ENCODE data around the gene TNFRSF9.
"Not testable (repeated sequence)": the region's sequence is repeated elsewhere in the genome, so short reads cannot be mapped to it uniquely, and the experiment has no call there.

TNFRSF9 gene

GRCh38 chr1:7940745-7941436 is at the start of gene TNFRSF9:
Gene TNFRSF9 (minus strand): TSS chr1:7940839. CDS start chr1:7939994, 845 bp downstream.
- peak; percentile 61 for DNase-seq (ENCODE audit: low read depth, low spot score)

DNA sequence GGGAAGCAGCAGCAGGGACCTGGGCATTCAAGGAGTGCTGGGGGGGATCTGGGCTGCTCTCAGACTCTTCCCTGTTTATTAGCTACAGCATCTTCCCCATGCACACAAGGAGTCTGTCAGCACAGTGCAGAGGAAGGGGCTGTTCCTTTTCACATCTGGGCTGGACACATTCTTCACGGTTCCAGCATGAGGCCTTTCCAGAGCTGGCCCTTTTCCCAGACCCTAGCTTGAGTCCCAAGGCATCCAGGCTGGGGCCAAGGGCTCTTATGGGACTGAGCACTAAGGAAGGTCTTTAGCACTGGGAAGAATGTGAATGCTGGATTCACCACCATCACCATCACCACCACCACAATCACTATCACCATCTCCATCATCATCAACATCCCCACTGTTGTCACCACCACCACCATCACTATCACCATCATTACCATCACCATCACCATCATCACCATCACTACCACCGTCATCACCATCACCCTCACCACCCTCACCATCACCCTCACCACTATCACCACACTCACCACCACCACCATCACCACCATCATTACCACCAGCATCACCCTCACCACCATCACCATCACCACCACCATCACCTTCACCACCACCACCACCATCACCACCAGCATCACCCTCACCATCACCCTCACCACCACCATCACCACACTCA is 49.3 kb upstream of the TNFRSF9 start:
- no peak for DNase-seq (ENCODE audit: low read depth, low spot score)

GRCh38 chr1:7988576-7988975 is 47.9 kb upstream of the TNFRSF9 start:
- no peak for DNase-seq (ENCODE audit: low read depth, low spot score)

GRCh38 chr1:7987528-7987927 is 46.9 kb upstream of the TNFRSF9 start:
- DNase-seq (ENCODE audit: low read depth, low spot score), result no peak

GRCh38 chr1:7985851-7986612 is 45.4 kb upstream of the TNFRSF9 start:
- DNase-seq (ENCODE audit: low read depth, low spot score), result no peak

DNA sequence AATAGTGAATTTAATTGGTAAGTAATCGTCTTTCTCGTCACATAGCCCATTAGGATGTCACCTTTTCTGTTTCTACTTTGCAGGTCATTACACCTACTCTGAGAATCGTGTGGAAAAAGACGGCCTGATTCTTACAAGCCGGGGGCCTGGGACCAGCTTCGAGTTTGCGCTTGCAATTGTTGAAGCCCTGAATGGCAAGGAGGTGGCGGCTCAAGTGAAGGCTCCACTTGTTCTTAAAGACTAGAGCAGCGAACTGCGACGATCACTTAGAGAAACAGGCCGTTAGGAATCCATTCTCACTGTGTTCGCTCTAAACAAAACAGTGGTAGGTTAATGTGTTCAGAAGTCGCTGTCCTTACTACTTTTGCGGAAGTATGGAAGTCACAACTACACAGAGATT is 44.2 kb upstream of the TNFRSF9 start:
- no peak for DNase-seq (ENCODE audit: low read depth, low spot score)

DNA sequence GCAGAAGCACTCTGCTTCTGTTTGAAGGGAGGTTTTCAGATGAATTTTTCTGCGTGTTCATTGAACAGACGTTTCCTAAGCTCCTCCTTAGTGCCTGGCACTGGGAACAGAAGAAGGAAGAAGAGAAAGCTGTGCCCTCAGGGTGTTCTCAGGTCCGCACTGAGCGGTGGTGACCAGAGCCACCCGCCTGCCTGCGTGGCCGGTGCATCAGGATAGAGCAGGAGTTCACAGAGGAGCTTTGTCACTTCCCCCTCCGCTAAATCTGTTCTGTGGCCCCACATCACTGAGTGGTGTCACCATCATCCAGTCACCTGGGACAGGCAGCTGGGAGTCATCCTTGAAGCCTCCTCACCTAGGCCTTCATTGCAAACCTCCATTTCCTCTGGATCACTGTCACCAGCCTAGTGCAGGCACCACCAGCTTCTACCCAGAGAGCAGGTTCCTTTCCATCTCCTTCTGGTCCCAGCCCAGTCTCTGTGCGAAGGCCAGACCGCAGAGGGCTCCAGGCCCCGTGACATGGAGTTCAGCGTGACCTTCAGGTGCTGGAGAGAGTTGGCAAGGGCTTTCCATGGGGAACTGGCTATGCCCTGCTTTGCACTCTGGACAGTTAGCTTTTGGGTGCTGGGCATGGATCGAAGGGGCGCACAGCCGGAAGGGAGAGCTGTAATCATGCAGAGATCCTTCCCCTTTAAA is 42.6 kb upstream of the TNFRSF9 start:
- DNase-seq (ENCODE audit: low read depth, low spot score), result no peak

- DNase-seq (ENCODE audit: low read depth, low spot score), result no peak
Measured at GRCh38 chr1:7980984-7981383, 40.3 kb upstream of the TNFRSF9 start.

GRCh38 chr1:7975212-7975865 is 34.7 kb upstream of the TNFRSF9 start:
- DNase-seq (ENCODE audit: low read depth, low spot score), result no peak

GRCh38 chr1:7973086-7973485 is 32.4 kb upstream of the TNFRSF9 start:
- no peak for DNase-seq (ENCODE audit: low read depth, low spot score)

GRCh38 chr1:7972285-7972684 is 31.6 kb upstream of the TNFRSF9 start:
- no peak for DNase-seq (ENCODE audit: low read depth, low spot score)

DNA sequence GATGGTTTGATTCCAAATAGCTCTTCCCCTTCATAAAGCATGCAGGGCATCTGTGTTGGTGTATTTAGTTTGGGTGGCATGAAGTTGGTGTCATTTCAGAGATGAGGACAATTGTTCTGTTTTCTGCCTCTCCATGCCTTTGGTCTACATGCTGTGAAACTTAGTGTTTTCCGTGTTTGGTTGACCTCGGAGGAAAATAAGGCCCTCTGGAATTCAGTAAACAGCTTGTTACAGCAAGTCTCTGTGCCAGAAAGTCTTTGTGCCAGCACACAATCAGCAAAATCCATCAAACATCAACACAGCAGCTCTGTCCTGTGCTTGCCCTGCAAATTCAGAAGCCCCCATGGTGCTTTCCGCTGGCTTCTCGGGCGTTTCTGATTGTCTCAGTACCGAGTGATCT is 30.4 kb upstream of the TNFRSF9 start:
- no peak for DNase-seq (ENCODE audit: low read depth, low spot score)

DNA sequence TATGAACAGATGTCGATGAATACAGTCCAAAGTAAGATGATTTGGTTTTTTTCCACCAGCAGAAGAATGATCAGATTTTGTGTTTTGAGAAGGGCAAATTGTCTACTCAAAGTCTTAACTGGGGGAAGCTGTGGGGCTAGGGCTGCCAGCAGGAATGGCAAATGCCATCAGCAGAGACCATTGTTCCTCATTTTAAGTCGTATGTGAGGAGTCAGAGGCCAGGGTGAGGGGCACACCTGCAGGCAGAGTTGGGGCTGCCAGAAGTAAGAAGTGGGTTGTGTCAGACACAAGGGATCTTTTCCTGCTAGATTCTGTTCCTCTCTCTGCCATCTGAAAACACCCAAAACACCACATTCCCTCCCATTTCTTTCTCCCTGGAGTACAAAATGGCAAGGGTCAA is 29.6 kb upstream of the TNFRSF9 start:
- no peak for DNase-seq (ENCODE audit: low read depth, low spot score)

- DNase-seq (ENCODE audit: low read depth, low spot score), result no peak
Measured at GRCh38 chr1:7967651-7968050, 27.0 kb upstream of the TNFRSF9 start.

DNA sequence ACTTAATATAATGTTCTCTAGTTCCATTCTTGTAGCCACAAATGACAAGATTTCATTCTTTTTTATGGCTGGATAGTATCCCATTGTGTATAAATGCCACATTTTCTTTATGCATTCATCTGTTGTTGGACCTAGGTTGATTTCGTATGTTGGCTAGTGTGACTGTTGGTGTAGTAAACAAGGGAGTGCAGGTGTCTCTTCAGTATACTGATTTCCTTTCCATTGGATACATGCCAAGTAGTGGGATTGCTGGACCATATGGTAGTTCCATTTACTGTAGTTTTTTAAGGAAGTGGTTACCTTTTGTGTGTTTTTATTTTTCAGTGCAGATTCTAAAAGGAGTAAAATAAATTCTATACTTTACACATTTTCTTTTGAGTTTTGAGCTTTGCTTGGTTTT is 26.6 kb upstream of the TNFRSF9 start:
- no peak for DNase-seq (ENCODE audit: low read depth, low spot score)

DNA sequence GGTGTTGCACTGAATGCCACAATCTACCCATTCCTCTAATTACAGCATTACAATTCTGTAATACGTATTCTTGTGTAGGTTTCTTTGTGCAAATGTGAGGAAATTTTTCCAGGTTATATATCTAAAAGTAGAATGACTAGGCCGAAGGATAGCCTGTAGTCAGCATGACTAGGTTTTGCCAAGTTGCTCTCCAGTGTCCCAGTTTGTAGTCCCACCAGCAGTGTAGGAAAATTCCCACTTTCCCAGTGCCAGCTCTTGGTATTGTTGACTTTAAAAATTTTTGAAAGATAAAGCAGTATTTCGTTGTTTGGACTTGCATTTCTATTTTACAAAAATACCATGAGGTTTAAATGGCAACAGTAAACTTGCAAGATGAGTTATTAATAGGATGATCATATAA is 23.8 kb upstream of the TNFRSF9 start:
- no peak for DNase-seq (ENCODE audit: low read depth, low spot score)

DNA sequence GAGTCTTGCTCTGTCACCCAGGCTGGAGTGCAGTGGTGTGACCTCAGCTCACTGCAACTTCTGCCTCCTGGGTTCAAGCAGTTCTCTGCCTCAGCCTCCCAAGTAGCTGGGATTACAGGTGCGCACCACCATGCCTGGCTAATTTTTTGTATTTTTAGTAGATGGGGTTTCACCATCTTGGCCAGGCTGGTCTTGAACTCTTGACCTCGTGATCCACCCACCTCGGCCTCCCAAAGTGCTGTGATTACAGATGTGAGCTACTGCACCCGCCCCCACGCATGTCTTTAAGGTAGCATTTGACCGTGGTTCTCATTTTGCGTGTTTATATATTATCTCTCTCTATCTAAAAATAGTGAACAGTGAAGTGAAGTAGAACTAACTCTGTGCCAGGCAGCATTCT is 23.2 kb upstream of the TNFRSF9 start:
- not testable (repeated sequence) for DNase-seq (ENCODE audit: low read depth, low spot score)

- DNase-seq (ENCODE audit: low read depth, low spot score), result not testable (repeated sequence)
Measured at GRCh38 chr1:7963378-7963730, 22.7 kb upstream of the TNFRSF9 start.

GRCh38 chr1:7962636-7963377 is 22.2 kb upstream of the TNFRSF9 start:
- DNase-seq (ENCODE audit: low read depth, low spot score), result no peak

- DNase-seq (ENCODE audit: low read depth, low spot score), result peak; percentile 17
Measured at GRCh38 chr1:7962014-7962335, 21.3 kb upstream of the TNFRSF9 start.
